ENCODE results near the gene ERLEC1.

DNA sequence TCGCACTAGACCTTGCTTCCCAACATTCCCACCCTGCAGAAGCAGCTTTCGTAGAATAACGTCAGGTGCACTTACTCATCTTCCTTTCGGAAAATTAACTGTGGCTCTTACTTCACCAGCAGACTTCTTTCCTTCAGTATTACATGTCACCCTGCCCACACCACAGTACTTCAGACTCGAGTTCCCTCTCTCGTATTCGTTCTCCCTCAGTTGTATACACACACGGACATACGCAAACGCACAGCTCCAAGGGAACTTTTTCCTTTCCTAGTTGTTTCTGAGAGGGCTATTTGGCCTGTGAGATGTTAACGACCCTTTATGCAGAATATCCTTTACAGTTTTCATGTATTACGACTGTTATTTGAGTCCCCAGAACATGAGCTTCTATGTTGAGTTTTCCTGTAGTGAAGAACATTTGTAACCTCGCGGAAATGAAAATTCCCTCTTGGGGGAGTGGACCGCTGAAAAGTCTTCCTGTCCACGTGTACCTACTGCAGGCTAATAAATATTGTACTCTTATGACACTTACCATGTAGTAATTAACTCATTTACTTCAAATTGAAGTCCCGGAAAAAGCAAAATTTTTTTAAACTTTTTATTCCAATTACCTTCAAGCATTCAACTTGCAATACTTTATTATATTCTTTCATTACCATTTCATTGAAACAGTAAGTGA, 908 bp downstream of the ERLEC1 start:
- TF ChIP-seq POLR2A (IDR thresholded peaks at IDR 0.05) = no peak
- TF ChIP-seq, protein P1, sequence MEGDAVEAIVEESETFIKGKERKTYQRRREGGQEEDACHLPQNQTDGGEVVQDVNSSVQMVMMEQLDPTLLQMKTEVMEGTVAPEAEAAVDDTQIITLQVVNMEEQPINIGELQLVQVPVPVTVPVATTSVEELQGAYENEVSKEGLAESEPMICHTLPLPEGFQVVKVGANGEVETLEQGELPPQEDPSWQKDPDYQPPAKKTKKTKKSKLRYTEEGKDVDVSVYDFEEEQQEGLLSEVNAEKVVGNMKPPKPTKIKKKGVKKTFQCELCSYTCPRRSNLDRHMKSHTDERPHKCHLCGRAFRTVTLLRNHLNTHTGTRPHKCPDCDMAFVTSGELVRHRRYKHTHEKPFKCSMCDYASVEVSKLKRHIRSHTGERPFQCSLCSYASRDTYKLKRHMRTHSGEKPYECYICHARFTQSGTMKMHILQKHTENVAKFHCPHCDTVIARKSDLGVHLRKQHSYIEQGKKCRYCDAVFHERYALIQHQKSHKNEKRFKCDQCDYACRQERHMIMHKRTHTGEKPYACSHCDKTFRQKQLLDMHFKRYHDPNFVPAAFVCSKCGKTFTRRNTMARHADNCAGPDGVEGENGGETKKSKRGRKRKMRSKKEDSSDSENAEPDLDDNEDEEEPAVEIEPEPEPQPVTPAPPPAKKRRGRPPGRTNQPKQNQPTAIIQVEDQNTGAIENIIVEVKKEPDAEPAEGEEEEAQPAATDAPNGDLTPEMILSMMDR (IDR thresholded peaks at IDR 0.05) = no peak
- no peak for TF ChIP-seq POLR2AphosphoS5 (IDR thresholded peaks at IDR 0.05)

Data from breast epithelium (tissue), 3 donors.